ENCODE measurements around the gene QPRT.

Gene QPRT

DNA sequence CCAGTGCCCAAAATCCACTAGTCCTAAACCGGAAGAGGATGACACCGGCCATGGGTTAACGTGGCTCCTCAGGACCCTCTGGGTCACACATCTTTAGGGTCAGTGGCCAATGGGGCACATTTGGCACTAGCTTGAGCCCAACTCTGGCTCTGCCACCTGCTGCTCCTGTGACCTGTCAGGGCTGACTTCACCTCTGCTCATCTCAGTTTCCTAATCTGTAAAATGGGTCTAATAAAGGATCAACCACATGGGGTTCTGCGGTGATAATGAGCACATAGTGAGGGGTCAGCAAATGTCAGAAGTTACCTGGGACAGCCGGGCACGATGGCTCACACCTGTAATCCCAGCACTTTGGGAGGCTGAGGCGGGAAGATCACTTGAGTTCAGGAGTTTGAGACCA lies 18.4 kb downstream of the QPRT start:
- no peak overlapping the region for H3K4me3 ChIP-seq (replicated peaks in 1 of 2; ENCODE audit: low read depth in 2 of 2, low read length in 2 of 2)
- TF ChIP-seq, protein P1, sequence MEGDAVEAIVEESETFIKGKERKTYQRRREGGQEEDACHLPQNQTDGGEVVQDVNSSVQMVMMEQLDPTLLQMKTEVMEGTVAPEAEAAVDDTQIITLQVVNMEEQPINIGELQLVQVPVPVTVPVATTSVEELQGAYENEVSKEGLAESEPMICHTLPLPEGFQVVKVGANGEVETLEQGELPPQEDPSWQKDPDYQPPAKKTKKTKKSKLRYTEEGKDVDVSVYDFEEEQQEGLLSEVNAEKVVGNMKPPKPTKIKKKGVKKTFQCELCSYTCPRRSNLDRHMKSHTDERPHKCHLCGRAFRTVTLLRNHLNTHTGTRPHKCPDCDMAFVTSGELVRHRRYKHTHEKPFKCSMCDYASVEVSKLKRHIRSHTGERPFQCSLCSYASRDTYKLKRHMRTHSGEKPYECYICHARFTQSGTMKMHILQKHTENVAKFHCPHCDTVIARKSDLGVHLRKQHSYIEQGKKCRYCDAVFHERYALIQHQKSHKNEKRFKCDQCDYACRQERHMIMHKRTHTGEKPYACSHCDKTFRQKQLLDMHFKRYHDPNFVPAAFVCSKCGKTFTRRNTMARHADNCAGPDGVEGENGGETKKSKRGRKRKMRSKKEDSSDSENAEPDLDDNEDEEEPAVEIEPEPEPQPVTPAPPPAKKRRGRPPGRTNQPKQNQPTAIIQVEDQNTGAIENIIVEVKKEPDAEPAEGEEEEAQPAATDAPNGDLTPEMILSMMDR (IDR thresholded peaks at IDR 0.05; ENCODE audit: low read depth, low read length): no peak
- DNase-seq (ENCODE audit: low read depth in 2 of 2): no peak

DNA sequence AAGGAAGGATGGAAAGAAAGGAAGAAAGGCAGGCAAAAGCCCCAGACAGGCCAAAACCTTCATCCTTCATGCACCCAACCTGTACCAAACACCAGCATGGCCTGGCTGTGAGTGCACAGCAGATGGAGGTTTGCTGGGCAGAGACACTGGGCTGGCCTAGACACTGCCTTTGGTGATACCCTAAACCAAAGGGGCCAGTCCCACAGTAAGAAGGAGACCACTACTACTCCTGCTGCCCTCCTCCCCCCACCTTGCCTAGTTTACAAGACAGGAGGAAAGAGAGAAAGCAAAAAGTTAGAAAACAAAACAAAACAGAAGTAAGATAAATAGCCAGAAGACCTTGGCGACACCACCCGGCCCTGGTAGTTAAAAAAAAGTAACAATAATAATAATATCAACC lies 19.1 kb downstream of the QPRT start:
- no peak for DNase-seq (ENCODE audit: low read depth in 2 of 2)
- TF ChIP-seq, protein P1 (IDR thresholded peaks at IDR 0.05; ENCODE audit: low read depth, low read length): no peak

GRCh38 chr16:29698484-29699323 lies 19.7 kb downstream of the QPRT start:
- no peak overlapping the region for H3K4me3 ChIP-seq (replicated peaks in 1 of 2; ENCODE audit: low read depth in 2 of 2, low read length in 2 of 2)
- TF ChIP-seq, protein P1 (IDR thresholded peaks at IDR 0.05; ENCODE audit: low read depth, low read length): no peak
- no peak for DNase-seq (ENCODE audit: low read depth in 2 of 2)

More for the DNA sequence above, 19.1 kb downstream of the QPRT start:
- no peak overlapping the region for H3K4me3 ChIP-seq (replicated peaks in 1 of 2; ENCODE audit: low read depth in 2 of 2, low read length in 2 of 2)

- no peak for DNase-seq (ENCODE audit: low read depth in 2 of 2)
- TF ChIP-seq, protein P1 (IDR thresholded peaks at IDR 0.05; ENCODE audit: low read depth, low read length): no peak
- no peak overlapping the region for H3K4me3 ChIP-seq (replicated peaks in 1 of 2; ENCODE audit: low read depth in 2 of 2, low read length in 2 of 2)
Observed at GRCh38 chr16:29699324-29700219, 20.6 kb downstream of the QPRT start.

DNA sequence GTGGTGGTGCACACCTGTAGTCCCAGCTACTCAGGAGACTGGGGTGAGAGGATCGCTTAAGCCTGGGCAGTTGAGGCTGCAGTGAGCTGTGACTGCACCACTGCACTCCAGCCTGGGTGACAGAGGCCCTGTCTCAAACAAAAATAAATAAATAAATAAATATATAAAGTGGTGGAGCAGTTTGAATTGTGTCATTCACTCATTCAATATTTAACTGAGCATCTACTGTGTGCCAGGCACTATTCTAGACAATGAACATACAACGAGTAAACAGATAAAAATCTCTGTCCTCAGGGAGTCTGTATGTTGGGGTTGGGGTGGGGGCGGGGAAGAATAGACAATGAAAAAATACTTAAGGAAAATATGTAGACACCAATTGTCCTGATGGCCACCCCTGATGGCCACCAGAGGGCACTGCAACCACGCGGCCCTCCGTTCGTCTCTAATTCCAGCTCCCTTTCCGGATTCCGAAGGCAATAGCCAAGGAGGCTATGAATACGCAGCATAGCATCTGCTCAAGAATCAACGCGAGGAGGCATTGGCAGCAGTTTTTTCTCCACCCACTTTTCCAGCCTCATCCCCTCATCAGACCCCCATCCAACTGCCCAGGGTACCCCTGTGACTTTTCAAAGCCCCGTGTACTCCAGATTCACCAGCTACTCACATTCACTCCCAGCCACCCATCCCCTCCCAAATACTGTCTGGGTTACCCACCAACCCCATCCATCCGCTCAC lies 21.4 kb downstream of the QPRT start:
- TF ChIP-seq, protein P1 (IDR thresholded peaks at IDR 0.05; ENCODE audit: low read depth, low read length): peak; percentile 92
- peak; percentile 93 for DNase-seq (ENCODE audit: low read depth in 2 of 2)

DNA sequence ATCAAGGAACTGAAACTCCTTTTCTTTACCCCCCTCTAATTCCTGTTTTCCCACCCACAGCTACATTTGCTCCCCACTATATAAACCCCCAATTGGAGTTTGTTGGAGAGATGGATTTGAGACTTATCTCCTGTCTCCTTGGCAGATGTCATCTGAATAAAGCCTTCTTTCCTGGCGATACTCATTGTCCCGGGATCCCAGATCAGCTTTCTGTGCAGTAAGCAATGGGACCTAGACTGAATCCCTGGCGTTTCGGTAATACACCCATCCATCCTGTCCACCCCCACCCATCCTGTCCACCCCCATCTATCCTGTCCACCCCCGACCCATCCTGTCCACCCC lies 22.2 kb downstream of the QPRT start:
- TF ChIP-seq, protein P1 (IDR thresholded peaks at IDR 0.05; ENCODE audit: low read depth, low read length): no peak
- no peak overlapping the region for H3K4me3 ChIP-seq (replicated peaks in 1 of 2; ENCODE audit: low read depth in 2 of 2, low read length in 2 of 2)
- DNase-seq (ENCODE audit: low read depth in 2 of 2): no peak

More for the DNA sequence above, 21.4 kb downstream of the QPRT start:
- H3K4me3 ChIP-seq (replicated peaks in 1 of 2; ENCODE audit: low read depth in 2 of 2, low read length in 2 of 2): no peak overlapping the region
